SU-DHL-6 (cell line): ENCODE results near the gene LYZ.

ENCODE experiments used
- H2AFZ ChIP-seq: fragments of 200-600 bp; sonication (generic); 2 replicates; pipeline ENCODE4 v1.6.1; 2014; ENCODE audit warnings: low read depth, mild to moderate bottlenecking, moderate library complexity, mixed read lengths, antibody characterized with exemption, low read length; ENCODE audit not compliant: severe bottlenecking
- H3F3A ChIP-seq: fragments of 200-600 bp; shearing (Covaris generic); 2 replicates; pipeline ENCODE4 v1.6.0; 2016; ENCODE audit warnings: antibody characterized with exemption, mild to moderate bottlenecking; ENCODE audit not compliant: insufficient read depth
- H3K27ac ChIP-seq: fragments of 200-600 bp; sonication (generic); 2 replicates; pipeline ENCODE4 v1.5.1; 2016; ENCODE audit warnings: low read depth, mild to moderate bottlenecking, low read length, moderate library complexity, mixed read lengths
- H3K27me3 ChIP-seq: fragments of 200-600 bp; sonication (generic), shearing (Covaris generic); 2 replicates; pipeline ENCODE4 v1.6.0; 2014; ENCODE audit warnings: mild to moderate bottlenecking, low read length
- H3K36me3 ChIP-seq: fragments of 200-600 bp; sonication (generic); 2 replicates; pipeline ENCODE4 v1.6.1; 2014; ENCODE audit warnings: mild to moderate bottlenecking, low read length, mixed read lengths
- H3K4me2 ChIP-seq: fragments of 300-600, 200-600 bp; shearing (Covaris generic), sonication (generic); 2 replicates; pipeline ENCODE4 v1.6.0; 2014; ENCODE audit warnings: low read length, low read depth, mild to moderate bottlenecking; ENCODE audit not compliant: poor library complexity, severe bottlenecking
- H3K4me3 ChIP-seq: fragments of 200-600 bp; sonication (generic); 2 replicates; pipeline ENCODE4 v1.5.1; 2014; ENCODE audit warnings: antibody characterized with exemption, low read length, mild to moderate bottlenecking, mixed read lengths; ENCODE audit not compliant: insufficient read depth, poor library complexity, severe bottlenecking
- H3K79me2 ChIP-seq: fragments of 200-600 bp; sonication (generic); 2 replicates; pipeline ENCODE4 v1.6.1; 2014; ENCODE audit warnings: mild to moderate bottlenecking, low read length, moderate library complexity; ENCODE audit not compliant: insufficient read depth
- H3K9ac ChIP-seq: fragments of 200-600 bp; sonication (generic); 2 replicates; pipeline ENCODE4 v1.7.0; 2014; ENCODE audit warnings: mild to moderate bottlenecking, low read length
- H3K9me2 ChIP-seq: fragments of 200-600 bp; sonication (generic); replicated peaks from 2 replicates; pipeline ENCODE4 v1.6.1; 2014; ENCODE audit warnings: low read length; ENCODE audit not compliant: insufficient read depth
- H3K9me3 ChIP-seq: fragments of 200-600 bp; sonication (generic); 2 replicates; pipeline ENCODE4 v1.6.1; 2014; ENCODE audit warnings: low read length, mixed read lengths; ENCODE audit not compliant: insufficient read depth
- H4K20me1 ChIP-seq: fragments of 200-600 bp; sonication (generic); 2 replicates; pipeline ENCODE4 v1.6.1; 2014; ENCODE audit warnings: low read depth, mild to moderate bottlenecking, antibody characterized with exemption, low read length, moderate library complexity, mixed read lengths
- EZH2phosphoT487 ChIP-seq: fragments of 200-600 bp; sonication (generic), shearing (Covaris generic); conservative IDR thresholded peaks from 2 replicates; pipeline ENCODE4 v1.6.1; 2018; ENCODE audit warnings: mild to moderate bottlenecking, antibody characterized with exemption, low read length, moderate library complexity, mixed read lengths
- TF ChIP-seq, protein P1 (sequence below): fragments of 200-600 bp; sonication (generic); IDR thresholded peaks from one replicate; pipeline ENCODE4 v1.5.1; 2017; ENCODE audit warnings: antibody characterized with exemption, mild to moderate bottlenecking, low read length, moderate library complexity; ENCODE audit not compliant: insufficient read depth, poor library complexity, severe bottlenecking

Gene LYZ

DNA sequence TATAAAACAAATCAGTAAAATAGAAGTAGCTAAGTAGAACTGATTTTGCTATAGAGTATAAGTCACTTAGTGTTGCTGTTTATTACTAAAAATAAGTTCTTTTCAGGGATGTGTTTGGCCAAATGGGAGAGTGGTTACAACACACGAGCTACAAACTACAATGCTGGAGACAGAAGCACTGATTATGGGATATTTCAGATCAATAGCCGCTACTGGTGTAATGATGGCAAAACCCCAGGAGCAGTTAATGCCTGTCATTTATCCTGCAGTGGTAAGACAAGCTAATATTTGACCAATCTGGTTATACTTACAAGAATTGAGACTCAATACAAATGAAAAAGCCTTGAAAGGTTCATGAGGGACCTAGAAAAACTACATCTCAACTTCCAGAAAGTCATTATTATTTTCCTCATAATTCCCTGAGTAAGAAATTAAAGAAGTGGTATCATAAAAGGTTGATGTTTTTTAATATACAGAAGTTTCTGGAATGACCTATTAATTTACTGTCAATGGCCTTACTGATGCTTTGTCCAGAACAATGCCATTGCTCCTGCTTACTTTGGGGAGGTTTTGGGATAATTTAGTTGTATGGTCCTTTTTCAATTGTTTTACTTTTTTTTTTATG is 1.9 kb downstream of the LYZ start:
- Histone ChIP-seq H3F3A (no peaks in the 10 kb centered on the region), H3K9ac (no peak overlapping the region), H3K36me3 (no peaks in the 10 kb centered on the region), H3K4me3 (no peak overlapping the region), H3K27me3 (no peaks in the 10 kb centered on the region), H4K20me1 (no peaks in the 10 kb centered on the region), H2AFZ (no peak overlapping the region), H3K9me3 (no peaks in the 10 kb centered on the region), H3K27ac (no peak overlapping the region), H3K4me2 (no peak overlapping the region), H3K9me2 (no peaks in the 10 kb centered on the region), H3K79me2 (no peaks in the 10 kb centered on the region)
- TF ChIP-seq, protein P1, sequence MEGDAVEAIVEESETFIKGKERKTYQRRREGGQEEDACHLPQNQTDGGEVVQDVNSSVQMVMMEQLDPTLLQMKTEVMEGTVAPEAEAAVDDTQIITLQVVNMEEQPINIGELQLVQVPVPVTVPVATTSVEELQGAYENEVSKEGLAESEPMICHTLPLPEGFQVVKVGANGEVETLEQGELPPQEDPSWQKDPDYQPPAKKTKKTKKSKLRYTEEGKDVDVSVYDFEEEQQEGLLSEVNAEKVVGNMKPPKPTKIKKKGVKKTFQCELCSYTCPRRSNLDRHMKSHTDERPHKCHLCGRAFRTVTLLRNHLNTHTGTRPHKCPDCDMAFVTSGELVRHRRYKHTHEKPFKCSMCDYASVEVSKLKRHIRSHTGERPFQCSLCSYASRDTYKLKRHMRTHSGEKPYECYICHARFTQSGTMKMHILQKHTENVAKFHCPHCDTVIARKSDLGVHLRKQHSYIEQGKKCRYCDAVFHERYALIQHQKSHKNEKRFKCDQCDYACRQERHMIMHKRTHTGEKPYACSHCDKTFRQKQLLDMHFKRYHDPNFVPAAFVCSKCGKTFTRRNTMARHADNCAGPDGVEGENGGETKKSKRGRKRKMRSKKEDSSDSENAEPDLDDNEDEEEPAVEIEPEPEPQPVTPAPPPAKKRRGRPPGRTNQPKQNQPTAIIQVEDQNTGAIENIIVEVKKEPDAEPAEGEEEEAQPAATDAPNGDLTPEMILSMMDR = no peak
- no peak for TF ChIP-seq EZH2phosphoT487

DNA sequence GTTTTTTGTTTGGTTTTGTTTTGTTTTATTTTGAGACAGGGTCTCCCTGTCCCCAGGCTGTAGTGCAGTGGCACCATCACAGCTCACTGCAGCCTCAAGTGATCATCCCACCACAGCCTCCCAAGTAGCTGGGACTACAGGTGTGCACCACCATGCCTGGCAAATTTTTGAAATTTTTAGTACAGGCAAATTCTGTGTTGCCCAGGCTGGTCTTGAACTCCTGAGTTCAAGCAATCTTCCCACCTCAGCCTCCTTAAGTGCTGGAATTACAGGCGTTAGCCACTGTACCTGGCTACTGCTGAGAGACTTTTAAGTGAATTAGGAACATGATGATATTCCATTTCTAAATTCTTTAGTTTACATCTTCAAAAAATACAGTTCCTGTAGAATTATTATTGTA is 2.6 kb downstream of the LYZ start:
- Histone ChIP-seq H3K9me2 (no peaks in the 10 kb centered on the region), H4K20me1 (no peaks in the 10 kb centered on the region), H3F3A (no peaks in the 10 kb centered on the region), H3K79me2 (no peaks in the 10 kb centered on the region), H3K36me3 (no peaks in the 10 kb centered on the region), H3K4me3 (no peak overlapping the region), H3K27me3 (no peaks in the 10 kb centered on the region), H3K9me3 (no peaks in the 10 kb centered on the region), H3K27ac (no peak overlapping the region), H3K4me2 (no peak overlapping the region), H3K9ac (no peak overlapping the region), H2AFZ (no peak overlapping the region)
- TF ChIP-seq EZH2phosphoT487 = no peak
- TF ChIP-seq, protein P1 = no peak

GRCh38 chr12:69351462-69352236 is 3.5 kb downstream of the LYZ start:
- H3K36me3 ChIP-seq = no peaks in the 10 kb centered on the region
- H4K20me1 ChIP-seq = no peaks in the 10 kb centered on the region
- TF ChIP-seq, protein P1 = no peak
- TF ChIP-seq EZH2phosphoT487 = no peak
- H3K9me3 ChIP-seq = no peaks in the 10 kb centered on the region
- H3K9ac ChIP-seq = no peak overlapping the region
- H3K27ac ChIP-seq = no peak overlapping the region
- H3K27me3 ChIP-seq = no peaks in the 10 kb centered on the region
- no peak overlapping the region for H3K4me2 ChIP-seq
- H3F3A ChIP-seq = no peaks in the 10 kb centered on the region
- no peak overlapping the region for H2AFZ ChIP-seq
- no peaks in the 10 kb centered on the region for H3K79me2 ChIP-seq
- H3K9me2 ChIP-seq = no peaks in the 10 kb centered on the region
- H3K4me3 ChIP-seq = no peak overlapping the region
